Astrocyte of the cerebellum (primary cell): ENCODE data around the gene TRAPPC2L.

ENCODE experiments used
- DNase-seq: peaks from one replicate; pipeline ENCODE4 v3.0.0-alpha.2; 2011; ENCODE audit warnings: low read depth
- H3K4me3 ChIP-seq: 2 replicates; pipeline ENCODE4 v1.5.1; 2011; ENCODE audit warnings: mild to moderate bottlenecking, low read depth, low read length, moderate library complexity
- in situ Hi-C: cut with HindIII; loops from 2 replicates; pipeline ENCODE4 v1.10.0; 2017; ENCODE audit warnings: low sequenced_read_pairs
- TF ChIP-seq, protein P1 (sequence below): IDR thresholded peaks from 2 replicates; pipeline ENCODE4 v1.5.1; 2012; ENCODE audit warnings: low read length, low read depth, moderate library complexity, mild to moderate bottlenecking; ENCODE audit errors: missing control alignments

The TRAPPC2L gene

DNA sequence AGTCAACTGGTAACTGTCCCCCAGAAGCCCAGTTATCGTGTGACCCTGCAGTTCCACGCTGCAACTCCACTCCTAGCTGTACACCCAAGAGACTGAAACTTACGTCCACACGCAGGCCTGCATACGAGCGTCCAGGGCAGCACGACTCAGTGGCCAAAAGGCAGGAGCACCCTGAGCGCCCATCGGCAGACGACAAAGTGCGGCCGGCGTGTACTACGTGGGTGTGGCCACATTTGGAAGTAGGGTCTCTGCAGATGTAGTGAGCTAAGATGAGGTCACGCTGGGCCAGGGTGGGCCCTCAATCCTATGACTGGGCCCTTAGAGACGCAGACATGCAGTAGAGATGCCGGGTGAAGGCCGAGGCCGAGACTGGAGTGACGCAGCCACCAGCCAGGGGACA is 13.7 kb upstream of the TRAPPC2L start:
- DNase-seq: no peak
- TF ChIP-seq, protein P1, sequence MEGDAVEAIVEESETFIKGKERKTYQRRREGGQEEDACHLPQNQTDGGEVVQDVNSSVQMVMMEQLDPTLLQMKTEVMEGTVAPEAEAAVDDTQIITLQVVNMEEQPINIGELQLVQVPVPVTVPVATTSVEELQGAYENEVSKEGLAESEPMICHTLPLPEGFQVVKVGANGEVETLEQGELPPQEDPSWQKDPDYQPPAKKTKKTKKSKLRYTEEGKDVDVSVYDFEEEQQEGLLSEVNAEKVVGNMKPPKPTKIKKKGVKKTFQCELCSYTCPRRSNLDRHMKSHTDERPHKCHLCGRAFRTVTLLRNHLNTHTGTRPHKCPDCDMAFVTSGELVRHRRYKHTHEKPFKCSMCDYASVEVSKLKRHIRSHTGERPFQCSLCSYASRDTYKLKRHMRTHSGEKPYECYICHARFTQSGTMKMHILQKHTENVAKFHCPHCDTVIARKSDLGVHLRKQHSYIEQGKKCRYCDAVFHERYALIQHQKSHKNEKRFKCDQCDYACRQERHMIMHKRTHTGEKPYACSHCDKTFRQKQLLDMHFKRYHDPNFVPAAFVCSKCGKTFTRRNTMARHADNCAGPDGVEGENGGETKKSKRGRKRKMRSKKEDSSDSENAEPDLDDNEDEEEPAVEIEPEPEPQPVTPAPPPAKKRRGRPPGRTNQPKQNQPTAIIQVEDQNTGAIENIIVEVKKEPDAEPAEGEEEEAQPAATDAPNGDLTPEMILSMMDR: no peak
- H3K4me3 ChIP-seq: no peak overlapping the region
- in situ Hi-C loops: no loop called here

DNA sequence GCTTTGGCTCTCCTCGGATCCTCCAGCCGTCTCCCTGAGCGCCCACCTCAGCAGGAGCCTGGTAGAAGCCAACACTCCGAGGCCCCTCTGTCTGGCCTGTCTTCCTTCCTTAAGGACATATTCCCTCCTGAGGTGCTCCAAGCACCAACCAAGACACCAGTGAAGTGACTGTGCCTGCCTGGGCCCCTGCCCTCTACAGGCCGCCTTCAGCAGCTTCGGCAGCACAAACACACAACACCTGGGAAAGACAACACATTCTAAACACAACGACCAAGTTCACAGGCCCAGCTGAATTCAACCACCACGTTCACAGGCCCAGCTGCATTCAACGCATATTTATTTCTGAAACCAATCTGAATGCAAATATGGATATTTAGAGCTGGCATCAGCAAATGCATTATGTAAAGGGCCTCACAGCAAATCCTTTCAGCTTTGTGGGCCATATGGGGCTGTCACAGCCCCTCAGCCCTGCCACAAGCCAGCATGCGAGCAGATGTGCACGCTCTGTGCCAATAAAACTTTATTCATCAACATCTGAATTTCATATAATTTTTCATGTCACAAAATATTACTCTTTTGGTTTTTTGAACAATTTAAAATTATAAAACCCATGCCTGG is 12.4 kb upstream of the TRAPPC2L start:
- in situ Hi-C loops: no loop called here
- H3K4me3 ChIP-seq: no peak overlapping the region
- TF ChIP-seq, protein P1: peak; percentile 29
- DNase-seq: no peak

DNA sequence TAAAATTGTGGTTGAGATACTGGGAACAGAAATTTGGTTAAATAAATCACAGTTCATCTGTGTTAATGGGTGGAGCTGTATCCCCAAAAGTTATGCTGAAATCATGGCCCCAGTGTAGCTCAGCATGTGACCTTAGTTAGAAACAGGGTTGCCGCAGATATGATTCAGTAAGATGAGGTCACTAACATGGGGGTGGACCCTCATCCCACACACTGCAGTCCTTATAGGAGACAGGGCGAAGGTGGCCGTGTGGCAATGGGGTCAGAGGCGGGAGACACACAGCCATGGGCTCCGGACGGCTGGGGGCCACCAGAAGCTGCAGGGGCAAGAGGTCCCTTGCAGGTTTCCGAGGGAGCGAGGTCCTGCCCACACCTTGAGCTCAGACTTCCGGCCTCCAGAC is 10.8 kb upstream of the TRAPPC2L start:
- DNase-seq: no peak

DNA sequence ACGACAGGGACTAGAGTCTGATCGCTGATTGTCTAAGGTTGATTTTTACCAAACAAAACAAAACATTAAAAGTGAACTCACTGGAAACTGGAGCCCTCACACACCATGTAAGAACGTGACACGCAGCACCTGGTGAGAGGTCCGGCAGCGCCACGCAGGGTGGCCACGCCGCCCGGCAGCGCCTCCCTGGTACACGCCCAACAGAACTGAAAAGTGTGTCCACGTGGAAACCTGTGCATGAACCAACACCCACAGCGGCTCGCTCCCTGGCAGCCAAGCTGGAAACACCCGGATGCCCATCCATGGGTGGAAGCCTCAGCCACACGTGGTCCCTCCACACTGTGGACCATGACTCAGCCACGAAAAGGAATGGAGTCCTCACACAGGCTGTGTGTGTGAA is 9.3 kb upstream of the TRAPPC2L start:
- in situ Hi-C loops: no loop called here
- TF ChIP-seq, protein P1: no peak
- no peak for DNase-seq
- no peak overlapping the region for H3K4me3 ChIP-seq

More for the DNA sequence above, 10.8 kb upstream of the TRAPPC2L start:
- TF ChIP-seq, protein P1: no peak
- in situ Hi-C loops: no loop called here
- no peak overlapping the region for H3K4me3 ChIP-seq

DNA sequence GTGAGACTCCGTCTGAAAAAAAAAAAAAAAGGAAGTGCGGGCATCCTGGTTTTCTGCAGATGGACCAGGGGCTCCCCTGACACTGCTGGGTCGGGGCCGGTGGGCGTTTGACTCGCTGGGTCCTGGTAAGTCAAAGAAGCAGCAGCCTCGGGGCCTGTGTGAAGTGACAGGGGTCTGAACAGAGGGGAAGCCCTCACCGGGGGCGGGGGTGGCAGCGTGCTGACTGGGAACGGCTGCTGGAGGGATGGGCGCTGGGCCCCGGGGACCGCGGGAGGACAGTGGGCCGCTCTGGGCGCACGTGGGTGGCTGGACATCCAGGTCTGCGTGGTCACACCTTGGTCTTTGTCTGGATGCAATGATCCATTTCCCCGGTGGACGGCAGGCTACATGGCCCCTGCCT is 8.4 kb upstream of the TRAPPC2L start:
- TF ChIP-seq, protein P1: no peak
- in situ Hi-C loops: no loop called here
- no peak for DNase-seq
- H3K4me3 ChIP-seq: no peak overlapping the region

DNA sequence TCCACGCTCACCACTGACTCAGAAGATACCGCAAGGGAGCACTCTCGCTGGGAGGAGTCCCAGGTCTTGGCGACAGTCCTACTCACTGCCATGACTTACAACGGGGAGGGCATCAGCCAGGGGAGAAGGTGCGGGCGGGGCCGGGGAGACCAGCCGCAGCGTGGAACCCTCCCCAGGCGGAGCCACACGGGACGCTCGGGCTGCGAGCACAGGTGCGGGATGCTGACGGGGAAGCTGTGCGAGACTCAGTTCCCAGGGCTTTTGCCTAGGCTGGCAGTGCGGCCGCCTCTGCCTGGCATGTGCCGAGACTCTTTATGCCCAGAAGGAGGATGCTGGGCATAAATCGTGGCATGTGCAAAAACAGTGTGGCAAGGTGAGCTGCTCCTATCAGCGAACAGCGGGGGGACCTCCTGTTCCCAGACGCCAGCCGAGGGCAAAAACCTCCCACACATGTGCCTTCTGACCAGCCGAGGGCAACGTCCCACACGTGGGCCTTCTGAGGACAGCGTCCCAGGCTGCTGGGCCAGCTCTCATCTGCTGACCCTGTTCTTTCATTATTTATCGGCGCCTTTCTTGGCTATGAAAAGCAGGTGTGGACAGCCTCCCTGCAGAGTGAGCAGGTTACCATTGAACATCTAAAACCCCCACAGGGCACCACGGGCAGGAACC is 6.3 kb upstream of the TRAPPC2L start:
- TF ChIP-seq, protein P1: no peak
- in situ Hi-C loops: loop anchor here (25.0 kb wide), 1 partner anchor 88 kb away; no protein-coding TSS in a partner anchor
- H3K4me3 ChIP-seq: no peak overlapping the region
- DNase-seq: no peak
